Measurements from ENCODE around the gene ADAMTSL1.

ADAMTSL1 gene

DNA sequence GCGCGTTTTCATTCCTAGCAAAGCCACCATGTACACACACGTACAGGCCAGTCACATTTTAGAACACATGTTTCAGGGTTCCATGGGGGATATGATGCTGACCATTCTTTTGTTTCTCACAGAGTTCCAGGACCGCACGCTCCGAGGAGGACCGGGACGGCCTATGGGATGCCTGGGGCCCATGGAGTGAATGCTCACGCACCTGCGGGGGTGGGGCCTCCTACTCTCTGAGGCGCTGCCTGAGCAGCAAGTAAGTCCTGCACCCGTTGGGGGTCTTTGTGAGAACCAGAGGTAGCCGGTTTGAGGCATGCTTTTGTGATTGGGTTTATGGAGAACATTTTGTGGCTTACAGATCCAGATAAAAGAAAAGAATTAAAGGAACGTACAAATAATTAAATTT, 30.8 kb downstream of the ADAMTSL1 start:
- no peak overlapping the region for H3K4me3 ChIP-seq (ENCODE audit: low read depth, low read length)
- TF ChIP-seq, protein P1, sequence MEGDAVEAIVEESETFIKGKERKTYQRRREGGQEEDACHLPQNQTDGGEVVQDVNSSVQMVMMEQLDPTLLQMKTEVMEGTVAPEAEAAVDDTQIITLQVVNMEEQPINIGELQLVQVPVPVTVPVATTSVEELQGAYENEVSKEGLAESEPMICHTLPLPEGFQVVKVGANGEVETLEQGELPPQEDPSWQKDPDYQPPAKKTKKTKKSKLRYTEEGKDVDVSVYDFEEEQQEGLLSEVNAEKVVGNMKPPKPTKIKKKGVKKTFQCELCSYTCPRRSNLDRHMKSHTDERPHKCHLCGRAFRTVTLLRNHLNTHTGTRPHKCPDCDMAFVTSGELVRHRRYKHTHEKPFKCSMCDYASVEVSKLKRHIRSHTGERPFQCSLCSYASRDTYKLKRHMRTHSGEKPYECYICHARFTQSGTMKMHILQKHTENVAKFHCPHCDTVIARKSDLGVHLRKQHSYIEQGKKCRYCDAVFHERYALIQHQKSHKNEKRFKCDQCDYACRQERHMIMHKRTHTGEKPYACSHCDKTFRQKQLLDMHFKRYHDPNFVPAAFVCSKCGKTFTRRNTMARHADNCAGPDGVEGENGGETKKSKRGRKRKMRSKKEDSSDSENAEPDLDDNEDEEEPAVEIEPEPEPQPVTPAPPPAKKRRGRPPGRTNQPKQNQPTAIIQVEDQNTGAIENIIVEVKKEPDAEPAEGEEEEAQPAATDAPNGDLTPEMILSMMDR (conservative IDR thresholded peaks at IDR 0.05; ENCODE audit: low read depth, low read length), result no peak
- DNase-seq (ENCODE audit: low read depth), result no peak

DNA sequence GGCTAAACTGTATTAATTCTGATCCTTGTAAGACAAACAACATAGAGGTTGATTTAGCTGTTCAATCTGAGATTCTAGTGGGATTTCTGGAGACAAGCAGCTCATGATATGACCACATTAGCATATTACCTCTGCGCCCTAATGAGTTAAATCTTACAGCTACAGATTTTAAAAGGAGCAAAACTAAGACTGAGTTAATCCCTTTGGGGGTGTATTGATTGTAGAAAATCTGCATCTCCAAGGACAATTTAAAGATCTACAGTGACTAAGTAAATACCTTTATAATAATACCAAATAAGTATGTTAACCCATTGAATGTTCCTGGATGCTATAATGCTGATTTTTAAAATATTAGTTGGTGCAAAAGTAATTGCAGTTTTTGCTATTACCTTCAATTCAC, 33.2 kb downstream of the ADAMTSL1 start:
- TF ChIP-seq, protein P1 (conservative IDR thresholded peaks at IDR 0.05; ENCODE audit: low read depth, low read length), result no peak
- no peak overlapping the region for H3K4me3 ChIP-seq (ENCODE audit: low read depth, low read length)
- DNase-seq (ENCODE audit: low read depth), result no peak

DNA sequence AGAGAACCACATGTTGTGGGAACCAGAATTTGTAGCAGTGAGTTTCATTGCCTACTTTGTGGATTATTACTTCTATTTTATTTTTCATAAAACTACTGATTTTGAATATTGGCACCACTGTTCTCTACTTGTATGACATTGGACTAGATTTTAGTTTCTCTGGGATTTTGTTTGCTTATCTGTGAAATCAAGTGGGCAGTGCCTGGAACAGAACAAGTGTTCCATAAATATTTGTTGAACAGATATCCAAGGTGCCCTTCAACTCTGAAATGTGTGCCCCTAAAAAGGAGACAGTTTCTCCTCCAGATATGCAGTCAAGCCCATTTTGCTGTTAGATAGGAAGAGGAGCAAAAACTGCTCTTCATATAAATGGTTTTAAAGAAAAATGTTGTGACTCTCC, 42.6 kb downstream of the ADAMTSL1 start:
- DNase-seq (ENCODE audit: low read depth), result no peak
- TF ChIP-seq, protein P1 (conservative IDR thresholded peaks at IDR 0.05; ENCODE audit: low read depth, low read length), result no peak
- H3K4me3 ChIP-seq (ENCODE audit: low read depth, low read length), result no peak overlapping the region

DNA sequence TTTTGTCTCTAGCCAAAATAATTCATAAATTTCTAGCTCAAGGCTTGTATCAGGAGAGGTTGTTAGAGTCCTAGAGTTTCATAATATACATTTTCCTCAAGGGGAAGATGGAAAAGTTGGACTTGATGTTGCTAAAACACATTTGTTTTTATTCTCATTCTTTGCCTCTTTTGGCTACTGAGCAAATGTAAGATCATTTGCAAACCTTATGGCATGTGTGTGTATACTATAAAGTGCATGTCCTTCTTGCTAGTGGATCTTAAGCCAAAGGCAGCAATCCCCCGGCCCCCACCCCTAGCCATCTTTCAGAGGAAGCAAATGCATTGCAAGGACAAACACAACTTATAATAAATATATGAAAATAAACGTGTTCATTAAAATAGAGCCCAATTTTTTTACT, 43.0 kb downstream of the ADAMTSL1 start:
- H3K4me3 ChIP-seq (ENCODE audit: low read depth, low read length), result no peak overlapping the region
- TF ChIP-seq, protein P1 (conservative IDR thresholded peaks at IDR 0.05; ENCODE audit: low read depth, low read length), result no peak
- no peak for DNase-seq (ENCODE audit: low read depth)

DNA sequence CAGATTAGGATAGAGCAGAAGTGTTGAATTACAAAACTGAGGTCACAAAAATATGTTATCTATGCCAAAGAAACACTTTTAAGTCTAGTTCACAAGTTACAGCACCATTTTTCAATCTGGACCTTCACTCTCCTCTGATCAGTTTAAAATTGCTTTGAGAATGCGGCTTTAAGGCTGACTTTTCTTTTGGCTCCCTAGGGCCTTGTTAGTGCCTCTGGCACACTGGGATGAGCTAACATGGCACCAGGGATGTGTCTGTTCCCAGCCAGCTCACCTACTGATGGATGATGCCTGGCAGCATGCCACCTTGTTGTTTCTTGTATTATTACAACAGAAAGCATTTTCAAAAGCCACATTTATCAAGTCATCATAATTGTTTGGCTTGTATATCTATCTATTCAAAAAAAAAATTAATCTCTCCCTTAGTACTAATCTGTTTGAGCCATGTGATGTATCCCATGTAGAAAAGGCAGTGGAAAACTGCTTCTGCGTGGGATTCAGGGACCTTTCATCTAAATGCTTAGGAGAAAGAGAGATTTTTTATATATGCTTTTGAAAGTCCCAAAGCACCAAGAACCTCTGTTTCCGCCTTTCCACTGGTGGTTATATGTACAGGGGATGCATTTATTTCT, 46.6 kb downstream of the ADAMTSL1 start:
- TF ChIP-seq, protein P1 (conservative IDR thresholded peaks at IDR 0.05; ENCODE audit: low read depth, low read length), result no peak
- DNase-seq (ENCODE audit: low read depth), result no peak
- H3K4me3 ChIP-seq (ENCODE audit: low read depth, low read length), result no peak overlapping the region

DNA sequence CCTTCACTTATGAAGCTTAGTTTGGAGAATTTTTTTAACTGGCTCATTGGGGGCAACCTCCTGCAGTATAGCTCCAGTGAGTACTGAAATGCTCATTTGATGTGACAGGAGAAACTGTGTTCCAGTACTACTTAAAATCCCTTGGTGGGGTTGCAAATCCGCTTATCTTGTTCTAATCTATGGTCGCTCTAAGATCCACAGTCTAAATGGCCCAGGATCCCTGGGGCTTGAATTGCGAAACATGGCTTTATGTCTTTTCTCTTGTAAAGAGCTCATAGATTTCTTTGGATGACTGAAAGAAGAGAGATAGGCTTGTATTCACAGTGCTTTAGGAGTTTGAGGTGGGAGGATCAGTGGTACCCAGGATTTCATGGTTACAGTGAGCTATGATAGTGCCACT, 52.7 kb downstream of the ADAMTSL1 start:
- TF ChIP-seq, protein P1 (conservative IDR thresholded peaks at IDR 0.05; ENCODE audit: low read depth, low read length), result no peak
- DNase-seq (ENCODE audit: low read depth), result peak; percentile 35

More for the DNA sequence above, 52.7 kb downstream of the ADAMTSL1 start:
- no peak overlapping the region for H3K4me3 ChIP-seq (ENCODE audit: low read depth, low read length)
